ENCODE data around the gene RAB42. TPM values are rescaled to one million over a fixed set of nuclear protein-coding genes. Genes with fewer than 3 reads are reported as not detected.
A peak's percentile ranks its signal among the peaks of the same experiment; 100 is the strongest.

Gene RAB42
- total and polyA plus RNA-seq, 9 of the 15 experiments (the other 6 are each of a cell fraction or from before 2014, with no cell fraction given): 0.07 to 0.14 (median 0.12) TPM; not detected in 6

DNA sequence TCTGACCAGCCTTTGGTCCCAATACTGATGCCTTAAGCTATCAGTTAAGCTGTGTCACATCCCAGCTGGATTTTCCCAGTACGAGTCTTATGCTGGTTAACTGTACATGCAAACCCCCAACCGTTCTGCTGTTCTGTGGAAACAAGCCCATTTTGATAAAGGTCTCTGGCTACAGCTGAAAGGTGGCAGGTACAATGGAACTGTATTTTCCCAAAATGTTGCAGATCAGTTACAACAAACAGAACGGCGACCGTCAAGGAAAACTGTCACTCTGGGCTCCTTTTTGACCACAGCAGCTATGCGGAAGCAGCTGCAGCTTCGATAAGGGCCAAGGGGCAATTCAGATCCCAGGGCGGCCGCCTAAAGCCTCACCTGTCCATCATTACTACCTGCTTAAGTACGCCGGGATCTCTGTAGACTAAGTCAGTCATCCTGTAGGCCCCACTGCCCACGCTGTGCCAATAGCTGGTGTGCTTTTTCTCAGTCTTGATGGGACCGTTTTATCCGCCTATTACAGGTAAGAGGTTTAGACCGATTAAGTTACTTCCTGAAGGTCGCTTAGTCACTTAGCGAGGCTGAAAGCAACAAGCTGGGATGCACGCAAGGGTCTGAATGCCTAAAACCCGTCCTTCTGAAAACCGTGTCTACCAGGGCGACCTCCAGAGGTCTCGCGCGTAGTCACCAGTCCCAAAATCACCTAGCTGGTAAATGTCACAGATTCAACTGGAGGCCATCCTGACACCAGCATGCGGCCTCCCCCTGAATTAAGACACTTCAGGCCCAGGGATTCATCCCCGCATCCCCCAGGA lies 11.1 kb upstream of the RAB42 start (continued):
- no peak for TF ChIP-seq BRF2 (IDR thresholded peaks at IDR 0.05; ENCODE audit: borderline replicate concordance, insufficient read depth, insufficient read length)
- TF ChIP-seq CCNT2 (IDR thresholded peaks at IDR 0.05; ENCODE audit: borderline replicate concordance, extremely low read depth, insufficient read length, low read depth, low read length): peak; percentile 13
- peak in 1 of 2 experiments; percentile 57; a peak in 1 of 4 replicates for TF ChIP-seq FOXA3 (CRISPR knock-in tag; conservative IDR thresholded peaks at IDR 0.05 in 1 of 2, IDR thresholded peaks at IDR 0.05 in 1 of 2)
- TF ChIP-seq FOXP1 (CRISPR knock-in tag; IDR thresholded peaks at IDR 0.05): 0 out of 2 replicates have a peak, but pooled peaks have one; percentile 36
- no peak for TF ChIP-seq ZNF785 (CRISPR knock-in tag; IDR thresholded peaks at IDR 0.05)
- TF ChIP-seq EP300 (IDR thresholded peaks at IDR 0.05; ENCODE audit: low read length): no peak
- TF ChIP-seq ETV1 (tag; conservative IDR thresholded peaks at IDR 0.05; ENCODE audit: low read depth): peak; percentile 25
- TF ChIP-seq, protein P1, sequence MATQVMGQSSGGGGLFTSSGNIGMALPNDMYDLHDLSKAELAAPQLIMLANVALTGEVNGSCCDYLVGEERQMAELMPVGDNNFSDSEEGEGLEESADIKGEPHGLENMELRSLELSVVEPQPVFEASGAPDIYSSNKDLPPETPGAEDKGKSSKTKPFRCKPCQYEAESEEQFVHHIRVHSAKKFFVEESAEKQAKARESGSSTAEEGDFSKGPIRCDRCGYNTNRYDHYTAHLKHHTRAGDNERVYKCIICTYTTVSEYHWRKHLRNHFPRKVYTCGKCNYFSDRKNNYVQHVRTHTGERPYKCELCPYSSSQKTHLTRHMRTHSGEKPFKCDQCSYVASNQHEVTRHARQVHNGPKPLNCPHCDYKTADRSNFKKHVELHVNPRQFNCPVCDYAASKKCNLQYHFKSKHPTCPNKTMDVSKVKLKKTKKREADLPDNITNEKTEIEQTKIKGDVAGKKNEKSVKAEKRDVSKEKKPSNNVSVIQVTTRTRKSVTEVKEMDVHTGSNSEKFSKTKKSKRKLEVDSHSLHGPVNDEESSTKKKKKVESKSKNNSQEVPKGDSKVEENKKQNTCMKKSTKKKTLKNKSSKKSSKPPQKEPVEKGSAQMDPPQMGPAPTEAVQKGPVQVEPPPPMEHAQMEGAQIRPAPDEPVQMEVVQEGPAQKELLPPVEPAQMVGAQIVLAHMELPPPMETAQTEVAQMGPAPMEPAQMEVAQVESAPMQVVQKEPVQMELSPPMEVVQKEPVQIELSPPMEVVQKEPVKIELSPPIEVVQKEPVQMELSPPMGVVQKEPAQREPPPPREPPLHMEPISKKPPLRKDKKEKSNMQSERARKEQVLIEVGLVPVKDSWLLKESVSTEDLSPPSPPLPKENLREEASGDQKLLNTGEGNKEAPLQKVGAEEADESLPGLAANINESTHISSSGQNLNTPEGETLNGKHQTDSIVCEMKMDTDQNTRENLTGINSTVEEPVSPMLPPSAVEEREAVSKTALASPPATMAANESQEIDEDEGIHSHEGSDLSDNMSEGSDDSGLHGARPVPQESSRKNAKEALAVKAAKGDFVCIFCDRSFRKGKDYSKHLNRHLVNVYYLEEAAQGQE (IDR thresholded peaks at IDR 0.05; ENCODE audit: borderline replicate concordance): peak; percentile 15; the same call in 1 of the 2 replicates
- TF ChIP-seq, protein P1 (CRISPR knock-in tag; IDR thresholded peaks at IDR 0.05; ENCODE audit: low read depth): no peak
- TF ChIP-seq ZNF518B (CRISPR knock-in tag; IDR thresholded peaks at IDR 0.05): no peak
- TF ChIP-seq TEAD4 (IDR thresholded peaks at IDR 0.05; ENCODE audit: low read length): peak; percentile 69
- no peak for TF ChIP-seq TEAD4 (CRISPR knock-in tag; IDR thresholded peaks at IDR 0.05; ENCODE audit: borderline replicate concordance)
- TF ChIP-seq CHD1 (IDR thresholded peaks at IDR 0.05; ENCODE audit: low read length): peak; percentile 97
